ENCODE measurements around the gene MCM9.

Gene MCM9

DNA sequence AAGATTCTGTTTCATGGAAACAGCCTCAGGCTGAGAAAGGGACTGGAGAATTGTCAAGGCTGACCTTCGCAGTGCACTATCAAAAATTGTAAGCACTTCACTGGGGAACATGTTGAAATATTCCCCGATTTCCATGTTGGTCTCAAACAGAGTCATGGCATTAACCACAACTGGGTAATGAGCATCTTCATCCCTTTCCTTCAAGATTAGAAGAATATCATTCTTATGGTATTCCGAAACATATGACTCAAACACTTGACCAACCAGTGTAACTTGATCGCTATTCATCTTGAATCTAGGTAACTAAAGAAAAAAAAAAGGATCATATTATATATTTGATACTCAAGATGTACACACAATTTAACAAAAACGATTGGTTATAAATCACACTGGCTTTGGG lies 3.5 kb downstream of the MCM9 start:
- no peak for DNase-seq

DNA sequence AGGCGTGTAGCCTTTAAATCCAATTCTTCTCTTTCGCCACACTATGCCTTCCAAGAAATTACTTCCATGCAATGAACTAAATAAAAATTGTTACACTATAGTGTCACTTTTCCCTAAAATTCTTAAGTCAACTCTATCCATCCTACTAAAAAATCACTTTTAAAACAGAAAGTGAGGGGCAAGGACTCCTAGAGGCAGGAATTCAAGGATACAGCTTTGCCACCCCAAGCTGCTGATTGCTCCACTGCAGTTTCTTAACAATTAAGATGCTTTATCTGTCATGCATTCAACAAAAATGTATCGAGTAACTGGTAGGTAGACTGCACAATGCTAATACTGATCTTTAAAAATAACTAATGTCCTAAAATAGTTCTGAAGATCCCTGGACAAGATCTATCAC lies 4.3 kb downstream of the MCM9 start:
- DNase-seq: no peak

GRCh38 chr6:118923035-118923434 lies 11.9 kb downstream of the MCM9 start:
- DNase-seq: no peak

- no peak for DNase-seq
Observed at GRCh38 chr6:118921084-118921483, 13.9 kb downstream of the MCM9 start.

GRCh38 chr6:118918329-118918725 lies 16.6 kb downstream of the MCM9 start:
- no peak for DNase-seq

GRCh38 chr6:118917546-118918328 lies 17.2 kb downstream of the MCM9 start:
- DNase-seq: no peak

DNA sequence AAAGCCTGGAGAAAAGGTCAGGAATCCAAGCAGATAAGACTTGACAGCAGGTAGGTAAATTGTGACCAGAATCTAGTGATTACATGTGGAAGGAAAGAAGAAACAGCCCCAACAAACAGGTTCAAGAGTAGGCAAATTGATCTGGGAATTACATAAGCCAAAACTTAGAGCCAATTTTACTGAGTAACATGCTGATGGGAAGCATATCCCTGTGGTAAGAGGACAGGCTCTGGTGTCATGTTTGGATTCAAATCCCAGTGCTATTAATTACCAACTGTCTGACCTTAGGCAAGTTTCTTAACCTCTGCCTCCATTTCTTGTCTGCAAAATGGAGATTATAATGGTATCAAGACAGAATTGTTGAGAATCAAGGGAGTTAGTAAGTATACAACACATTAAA lies 20.4 kb downstream of the MCM9 start:
- no peak for DNase-seq

GRCh38 chr6:118913161-118913560 lies 21.8 kb downstream of the MCM9 start:
- DNase-seq: no peak

DNA sequence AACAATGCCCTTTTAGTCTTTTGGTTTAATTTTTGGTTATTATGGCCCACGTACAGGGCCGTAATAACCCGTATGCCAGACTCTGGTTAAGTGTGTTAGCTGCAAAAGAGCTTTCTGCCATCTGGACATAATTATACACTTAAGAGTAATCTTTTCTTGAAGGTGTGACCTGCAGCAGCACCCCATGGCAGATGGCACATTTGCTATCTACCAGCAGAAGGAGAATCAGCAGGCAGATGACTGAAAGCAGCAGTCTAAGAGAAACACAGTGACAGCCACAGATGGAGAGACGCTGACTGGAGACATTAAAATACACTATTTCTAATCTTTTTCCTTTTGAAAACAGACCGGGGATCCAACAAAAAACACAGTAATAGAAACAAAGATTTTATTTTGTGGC lies 22.3 kb downstream of the MCM9 start:
- peak; percentile 14 for DNase-seq

- no peak for DNase-seq
Observed at GRCh38 chr6:118908441-118908840, 26.5 kb downstream of the MCM9 start.

GRCh38 chr6:118905851-118906250 lies 29.1 kb downstream of the MCM9 start:
- DNase-seq: no peak

DNA sequence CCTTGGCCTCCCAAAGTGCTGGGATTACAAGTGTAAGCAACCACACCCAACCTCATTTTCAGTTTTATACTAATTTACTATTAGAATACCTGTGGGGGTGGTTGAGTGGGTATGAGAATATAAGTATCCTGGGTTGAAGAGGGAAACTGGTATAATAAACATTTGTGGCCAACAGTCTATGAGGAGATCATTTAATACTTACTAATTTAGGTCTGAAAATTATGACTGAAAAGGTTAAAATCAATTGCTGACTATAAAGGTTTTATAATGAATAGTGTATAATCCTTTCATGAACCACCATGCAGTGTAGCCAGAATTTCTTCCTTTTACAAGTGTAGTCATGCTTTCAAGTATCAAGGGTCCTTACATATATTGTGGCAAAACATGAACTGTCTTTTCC lies 29.9 kb downstream of the MCM9 start:
- no peak for DNase-seq

- no peak for DNase-seq
Observed at GRCh38 chr6:118903691-118904090, 31.3 kb downstream of the MCM9 start.

GRCh38 chr6:118903138-118903537 lies 31.8 kb downstream of the MCM9 start:
- no peak for DNase-seq

DNA sequence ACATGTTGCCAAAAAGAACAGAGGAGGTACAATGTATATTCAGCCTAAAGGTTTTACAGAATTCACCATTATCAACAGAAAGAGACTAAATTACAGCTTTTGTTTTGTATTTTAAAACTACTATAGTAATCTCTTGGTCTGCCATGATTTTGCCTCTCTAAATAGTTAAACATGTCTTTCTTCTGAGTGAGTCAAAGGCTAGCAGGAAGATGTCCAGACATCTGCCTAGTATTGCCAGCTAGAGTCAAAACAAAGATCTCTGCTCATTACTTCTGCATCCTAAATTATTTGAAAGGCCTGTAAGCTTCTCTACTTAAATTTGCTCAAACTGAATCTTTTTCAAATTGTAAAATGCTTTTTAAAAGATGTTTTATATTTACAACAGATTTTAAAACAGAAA lies 32.2 kb downstream of the MCM9 start:
- DNase-seq: no peak

GRCh38 chr6:118899948-118900347 lies 35.0 kb downstream of the MCM9 start:
- no peak for DNase-seq

GRCh38 chr6:118897386-118897785 lies 37.6 kb downstream of the MCM9 start:
- DNase-seq: no peak

DNA sequence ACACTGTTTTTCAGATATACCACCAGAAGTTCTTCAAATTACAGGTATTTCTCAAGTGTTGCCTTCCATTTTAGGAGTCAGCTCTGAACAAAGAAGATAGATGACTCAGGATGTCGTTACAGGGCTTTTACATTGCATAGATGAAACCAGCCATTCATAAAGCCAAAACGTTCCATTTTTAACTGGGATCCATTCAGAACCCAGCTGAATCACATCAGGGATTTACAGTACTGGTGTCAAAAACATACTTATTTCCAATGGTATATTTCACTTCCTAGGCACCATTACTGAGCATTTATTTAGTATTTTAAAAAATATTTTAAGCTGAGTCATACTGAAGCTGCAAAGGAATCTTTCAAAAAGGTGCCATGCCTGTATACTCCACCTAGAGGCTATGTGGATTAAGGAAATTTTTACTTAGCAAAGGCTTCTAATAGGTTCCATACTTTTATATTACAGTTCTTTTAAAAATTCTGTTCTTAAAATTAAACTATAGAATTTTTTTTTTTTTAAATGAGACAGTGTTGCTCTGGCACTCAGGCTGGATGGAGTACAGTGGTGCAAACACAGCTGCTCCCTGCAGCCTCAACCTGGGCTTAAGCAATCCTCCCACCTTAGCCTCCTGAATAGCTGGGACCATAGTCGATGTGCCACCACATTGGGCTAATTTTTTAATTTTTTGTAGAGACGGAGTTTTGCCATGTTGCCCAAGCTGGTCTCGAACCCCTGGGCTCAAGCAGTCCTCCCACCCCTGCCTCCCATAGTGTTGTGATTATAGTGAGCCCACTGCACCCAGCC lies 38.4 kb downstream of the MCM9 start:
- DNase-seq: no peak

DNA sequence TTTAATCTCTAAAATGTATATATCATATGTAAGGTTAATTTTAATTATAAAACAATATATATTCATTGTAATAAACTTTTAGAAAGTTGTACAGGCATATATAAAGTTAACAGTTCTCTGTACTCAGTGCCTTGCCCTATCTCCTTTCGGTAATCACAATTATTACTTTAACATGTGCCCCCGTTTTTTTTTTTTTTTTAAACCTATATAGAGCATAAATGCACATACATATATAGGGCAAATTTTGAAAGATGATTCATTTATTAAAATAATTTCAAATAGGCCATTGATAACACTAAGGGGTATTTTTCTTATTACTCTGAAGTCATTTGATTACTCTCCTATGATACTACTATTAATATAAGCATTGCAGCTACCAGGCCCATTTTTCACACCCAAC lies 39.1 kb downstream of the MCM9 start:
- DNase-seq: no peak

DNA sequence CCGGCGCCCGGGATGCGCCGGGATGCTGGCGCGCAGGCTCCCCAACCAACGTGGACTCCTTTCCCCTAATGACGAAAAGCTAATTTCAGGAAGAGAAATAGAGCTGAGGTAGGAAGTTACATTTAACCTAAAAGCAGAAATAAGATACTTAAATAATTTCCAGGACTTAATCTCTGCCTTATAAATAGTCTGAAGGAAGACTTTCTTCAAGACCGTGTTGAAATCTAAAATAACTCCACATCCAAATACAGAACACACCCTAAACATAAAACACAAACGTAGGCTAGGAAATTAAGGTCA lies 39.7 kb downstream of the MCM9 start:
- DNase-seq: no peak

DNA sequence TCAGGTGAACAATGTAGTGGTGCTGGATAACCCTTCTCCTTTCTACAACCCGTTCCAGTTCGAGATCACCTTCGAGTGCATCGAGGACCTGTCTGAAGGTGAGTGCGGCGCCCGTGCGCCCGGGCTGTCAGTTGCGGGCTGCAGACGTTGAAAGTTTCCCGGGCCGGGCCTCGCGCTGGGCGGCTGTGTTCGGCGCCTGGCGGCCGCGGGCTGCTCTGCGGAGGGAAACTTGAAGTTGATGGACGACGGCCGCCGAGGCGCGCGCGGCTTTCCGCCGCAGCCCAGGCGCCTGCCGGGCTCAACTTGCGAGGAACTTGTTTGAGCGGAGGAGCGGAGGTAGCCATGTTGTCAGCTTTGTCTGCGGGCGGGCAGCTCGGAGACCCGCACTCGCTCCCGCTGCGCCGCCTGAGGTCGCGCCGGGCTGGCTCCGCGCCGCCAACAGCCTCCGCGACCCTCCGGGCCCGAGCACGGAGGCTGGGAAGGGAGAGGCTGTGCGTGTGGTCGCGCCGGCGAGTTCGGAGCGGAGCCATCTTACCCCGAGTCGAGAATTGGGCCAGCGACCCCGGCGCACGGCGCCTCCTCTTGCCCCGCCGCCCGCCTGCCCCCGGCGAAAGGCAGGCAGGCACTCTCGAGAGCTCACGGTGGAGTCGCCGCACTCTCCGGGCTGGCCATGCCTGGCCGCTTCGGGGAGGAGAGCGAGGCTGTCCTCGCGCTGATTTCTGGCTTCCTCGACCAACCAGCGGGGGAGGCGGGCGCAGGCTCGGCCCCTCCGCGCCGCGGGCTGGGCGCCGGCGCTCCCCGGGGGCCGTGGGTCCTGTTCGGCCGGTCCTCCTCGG lies 40.3 kb downstream of the MCM9 start:
- DNase-seq: peak; percentile 40

DNA sequence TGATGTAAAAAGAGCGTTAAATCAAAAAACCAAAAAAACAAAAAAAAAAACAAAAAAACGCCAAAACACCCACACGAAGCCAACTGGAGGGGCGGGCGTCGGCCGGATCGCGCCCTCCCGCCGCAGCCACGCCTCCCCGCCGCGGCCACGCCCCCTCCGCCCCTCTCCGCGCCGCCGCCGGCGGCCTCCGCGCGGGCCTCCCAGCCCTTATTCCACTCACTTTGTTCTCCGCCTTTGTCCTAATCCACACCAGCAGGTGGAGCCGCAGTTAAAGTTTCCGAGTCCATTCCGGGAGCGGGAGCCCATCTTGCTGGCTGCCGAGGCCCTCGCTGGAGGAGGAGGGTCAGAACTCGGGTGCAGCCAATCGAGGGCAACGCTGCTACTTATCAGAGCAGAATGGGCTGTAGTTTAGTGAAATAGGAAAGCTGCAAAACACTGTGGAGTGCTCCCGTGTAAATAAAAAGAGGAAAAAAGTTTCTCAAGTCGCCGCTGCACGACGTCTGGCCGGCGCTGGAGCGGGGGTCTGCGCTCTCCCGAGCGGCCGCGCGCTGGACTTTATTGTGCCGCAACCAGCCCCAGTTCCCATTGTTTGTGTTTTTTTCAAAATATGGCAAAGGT lies 41.0 kb downstream of the MCM9 start, which contains the start of gene ASF1A:
ASF1A (plus strand) TSS at position 346 of the 618 bp plus-strand sequence; CDS start at position 608, 262 bp downstream.
- DNase-seq: peak; percentile 95

All from NCI-H1092 (cell line).